ENCODE data around the gene GRIN2D.
"Not testable (repeated sequence)": the region's sequence is repeated elsewhere in the genome, so short reads cannot be mapped to it uniquely, and the experiment has no call there.

The GRIN2D gene

DNA sequence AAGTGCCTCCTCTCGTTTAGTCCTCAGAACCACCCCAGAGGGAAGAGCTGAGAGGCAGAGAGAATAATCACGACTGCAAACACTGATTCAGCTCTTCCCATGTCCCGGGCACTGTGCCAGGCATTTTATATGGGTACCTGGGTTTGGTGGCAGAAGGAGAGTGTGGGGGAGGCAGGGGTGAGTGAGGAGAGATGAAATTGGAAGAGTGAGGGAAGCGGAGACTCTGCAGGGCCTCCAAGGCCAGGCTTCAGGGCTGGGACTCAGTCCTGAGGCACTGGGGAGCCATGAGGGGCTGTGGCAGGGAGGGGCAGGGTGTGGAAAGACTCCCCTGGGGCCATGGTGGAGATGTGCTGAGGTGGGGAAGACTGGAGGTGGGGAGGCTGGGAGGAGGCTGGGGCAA, 20.6 kb upstream of the GRIN2D start:
- DNase-seq: no peak

DNA sequence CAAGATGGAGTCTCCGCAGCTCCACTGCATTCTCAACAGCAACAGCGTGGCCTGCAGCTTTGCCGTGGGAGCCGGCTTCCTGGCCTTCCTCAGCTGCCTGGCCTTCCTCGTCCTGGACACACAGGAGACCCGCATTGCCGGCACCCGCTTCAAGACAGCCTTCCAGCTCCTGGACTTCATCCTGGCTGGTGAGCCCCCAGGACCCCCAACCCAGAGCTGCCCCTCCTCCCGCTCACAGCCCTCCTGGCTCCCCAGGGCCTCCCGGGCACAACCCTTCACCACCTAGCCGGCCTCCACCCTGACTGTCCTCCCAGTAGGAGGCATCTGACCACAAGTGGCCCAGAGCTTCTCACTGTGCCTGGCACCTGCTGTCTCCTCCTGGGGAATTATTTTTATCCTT, 19.9 kb upstream of the GRIN2D start:
- no peak for DNase-seq

DNA sequence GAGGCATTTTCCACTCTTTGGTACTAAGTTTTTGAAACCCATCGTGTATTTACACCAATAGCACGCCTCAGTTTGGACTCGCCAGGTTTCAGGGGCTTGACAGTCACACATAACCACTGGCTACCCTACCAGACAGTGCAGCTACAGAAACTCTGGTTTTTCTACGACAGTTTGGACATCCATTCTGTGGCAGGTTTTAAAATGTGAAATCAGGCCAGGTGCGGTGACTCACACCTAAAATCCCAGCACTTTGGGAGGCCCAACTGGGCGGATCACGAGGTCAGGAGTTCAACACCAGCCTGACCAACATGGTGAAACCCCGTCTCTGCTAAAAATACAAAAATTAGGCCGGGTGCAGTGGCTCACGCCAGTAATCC, 15.3 kb upstream of the GRIN2D start:
- DNase-seq: no peak

- DNase-seq: no peak
Measured at GRCh38 chr19:48379058-48379457, 14.4 kb upstream of the GRIN2D start.

DNA sequence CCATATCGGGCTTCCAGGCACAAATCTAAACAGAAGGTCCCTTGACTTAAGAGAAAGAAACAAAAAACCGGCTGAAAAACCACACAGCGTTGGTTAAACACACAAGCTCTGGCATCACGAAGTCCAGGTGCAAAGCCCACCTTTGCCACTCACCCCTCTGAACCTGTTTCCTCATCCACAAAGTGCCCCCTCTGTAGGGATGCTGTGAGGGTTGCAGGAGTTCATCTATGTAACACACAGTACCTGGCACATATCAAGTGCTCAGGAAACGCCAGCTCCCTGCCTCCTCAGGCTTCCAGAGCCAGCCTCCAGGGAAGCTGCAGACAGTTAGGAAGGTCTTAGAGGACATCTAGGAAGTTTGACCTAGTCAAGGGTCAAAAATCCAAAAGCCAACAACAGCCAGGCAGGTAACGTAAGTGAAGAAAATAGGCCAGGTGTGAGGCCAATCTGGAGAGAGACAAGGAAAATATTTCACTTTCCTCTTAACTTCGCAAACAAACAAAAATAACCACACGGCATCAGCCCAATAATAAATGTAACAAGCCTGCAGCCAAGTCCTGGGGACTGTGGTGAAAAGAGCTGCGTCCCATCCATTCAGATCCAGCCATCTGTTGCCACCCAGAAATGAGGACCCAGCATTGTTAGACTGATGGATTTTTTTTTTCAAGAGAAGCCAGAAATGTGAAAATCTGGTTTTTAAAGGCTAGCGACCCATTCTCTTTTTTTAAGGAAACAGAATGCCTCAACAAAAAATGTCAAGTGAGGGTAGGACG, 12.1 kb upstream of the GRIN2D start:
- DNase-seq: no peak

GRCh38 chr19:48382286-48382685, 11.2 kb upstream of the GRIN2D start:
- DNase-seq: no peak

DNA sequence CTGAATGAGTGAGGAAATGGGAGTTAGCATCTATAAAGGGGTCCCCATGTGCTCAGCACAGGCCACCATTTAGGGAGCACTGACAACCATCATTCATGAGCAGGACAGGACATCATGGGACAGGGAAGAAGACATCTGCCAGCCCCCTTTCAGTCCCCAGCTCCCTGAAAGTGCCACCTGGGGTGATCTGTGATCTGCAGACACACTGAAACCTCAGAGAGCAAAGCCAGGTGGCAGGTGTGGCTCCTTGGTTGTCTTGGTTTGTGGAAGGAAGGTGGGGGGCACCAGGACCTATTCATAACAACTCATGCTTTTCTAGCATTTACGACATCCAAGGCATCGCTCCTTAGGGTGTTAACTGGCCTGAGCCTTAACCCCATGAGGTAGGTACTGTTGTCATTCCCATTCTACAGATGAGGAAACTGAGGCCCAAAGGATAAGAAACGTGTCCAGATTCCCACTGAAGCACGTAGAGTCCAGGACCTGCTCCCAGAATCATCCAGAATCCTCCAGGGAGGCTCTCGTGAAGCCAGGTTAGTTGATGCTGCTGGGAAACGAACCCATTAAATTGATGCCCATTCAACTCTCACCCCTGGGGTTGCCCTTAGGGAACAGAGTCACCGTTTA, 7.9 kb upstream of the GRIN2D start:
- DNase-seq: no peak

GRCh38 chr19:48386981-48387380, 6.5 kb upstream of the GRIN2D start:
- no peak for DNase-seq

DNA sequence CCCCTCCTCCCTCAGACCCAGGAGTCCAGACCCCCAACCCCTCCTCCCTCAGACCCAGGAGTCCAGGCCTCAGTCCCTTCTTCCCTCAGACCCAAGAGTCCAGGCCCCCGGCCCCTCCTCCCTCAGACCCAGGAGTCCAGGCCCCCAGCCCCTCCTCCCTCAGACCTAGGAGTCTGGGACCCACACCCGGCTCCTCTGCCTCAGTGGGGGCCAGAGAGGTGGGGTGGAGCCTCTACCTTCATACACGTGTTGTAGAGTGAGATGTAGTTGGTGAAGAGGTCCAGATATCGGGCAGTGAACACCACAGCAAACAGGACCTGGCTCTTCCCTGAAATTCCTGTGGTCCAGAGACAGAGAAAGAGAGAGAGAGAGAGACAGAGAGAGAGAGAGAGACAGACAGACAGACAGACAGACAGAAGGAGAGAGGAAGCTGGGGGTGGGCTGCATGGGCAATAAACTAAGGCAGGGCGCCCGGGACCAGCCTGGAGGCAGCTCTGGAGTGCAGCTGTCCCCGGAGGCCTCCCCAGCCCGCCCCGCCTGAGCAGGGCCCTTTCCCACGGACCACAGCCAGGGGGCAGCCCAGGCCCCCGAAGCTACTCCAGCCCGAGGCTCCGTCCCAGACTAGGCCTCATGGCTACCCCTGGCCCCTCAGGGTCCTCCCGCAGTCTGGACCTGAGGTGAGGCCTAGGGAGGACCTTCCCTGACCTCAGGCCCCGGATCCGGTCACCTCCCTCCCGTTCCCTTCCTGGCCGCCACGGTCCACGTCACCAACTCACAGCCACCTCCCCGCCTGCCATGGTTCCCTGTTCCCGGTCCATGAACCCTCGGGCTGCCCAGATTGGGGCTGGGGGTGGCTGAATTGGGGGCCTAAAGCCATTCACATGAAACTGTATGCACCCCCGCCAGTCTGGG, 3.0 kb upstream of the GRIN2D start:
- peak; percentile 67 for DNase-seq

GRCh38 chr19:48391100-48392005, 2.1 kb upstream of the GRIN2D start, which contains the start of gene KDELR1:
TSS of gene KDELR1 (minus strand) at chr19:48391551. CDS start at chr19:48391358, 193 bp downstream.
- DNase-seq: peak; percentile 70

DNA sequence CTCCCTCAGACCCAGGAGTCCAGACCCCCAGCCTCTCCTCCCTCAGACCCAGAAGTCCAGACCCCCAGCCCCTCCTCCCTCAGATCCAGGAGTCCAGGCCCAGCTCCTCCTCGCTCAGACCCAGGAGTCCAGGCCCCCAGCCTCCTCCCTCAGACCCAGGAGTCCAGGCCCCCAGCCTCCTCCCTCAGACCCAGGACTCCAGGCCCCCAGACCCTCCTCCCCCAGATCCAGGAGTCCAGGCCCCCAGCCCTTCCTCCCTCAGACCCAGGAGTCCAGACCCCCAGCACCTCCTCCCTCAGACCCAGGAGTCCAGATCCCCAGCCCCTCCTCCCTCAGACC, 1.5 kb upstream of the GRIN2D start:
- not testable (repeated sequence) for DNase-seq

- no peak for DNase-seq
Measured at GRCh38 chr19:48392860-48393558, 459 bp upstream of the GRIN2D start.

DNA sequence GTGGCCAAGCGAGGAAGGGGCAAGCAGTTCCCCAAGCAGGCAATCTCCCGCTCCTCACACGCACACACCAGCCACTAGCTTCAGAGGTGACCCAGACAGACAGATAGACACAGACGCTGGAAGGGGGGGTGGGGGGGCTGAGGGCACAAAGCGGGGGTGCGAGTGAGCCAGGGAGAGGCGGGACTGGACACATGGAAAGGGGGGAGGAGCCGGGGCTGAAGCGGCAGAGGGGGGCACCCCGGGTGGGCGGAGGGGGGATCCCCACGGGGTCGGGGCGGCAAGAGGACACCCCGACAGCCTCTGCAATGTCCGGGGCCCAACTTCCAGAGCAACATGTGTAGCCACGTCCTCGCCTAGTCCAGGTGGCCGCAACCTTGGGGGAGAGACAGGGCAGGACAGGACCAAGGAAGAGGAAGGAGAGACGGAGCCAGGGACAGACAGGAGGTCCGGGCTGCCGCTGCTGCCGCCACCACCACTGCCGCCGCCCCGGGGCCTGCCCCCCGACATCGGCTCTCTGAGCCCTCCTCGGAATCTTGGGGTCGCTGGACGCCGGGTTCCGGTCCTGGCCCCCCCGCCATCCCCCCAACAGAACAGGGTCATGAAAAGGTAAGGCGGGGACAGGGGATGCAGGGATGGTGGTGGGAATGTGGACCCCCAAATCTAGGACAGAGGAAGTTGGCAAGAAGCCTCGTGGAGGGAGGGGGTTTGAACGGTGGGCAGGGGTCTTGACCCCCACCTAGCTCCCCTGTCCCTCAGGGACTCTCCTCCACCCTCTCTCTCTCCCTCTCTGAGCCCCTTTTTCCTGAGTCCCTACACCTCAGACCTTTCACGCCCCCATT, 1.1 kb downstream of the GRIN2D start:
- DNase-seq: no peak

GRCh38 chr19:48395170-48395455, 1.6 kb downstream of the GRIN2D start:
- DNase-seq: no peak

GRCh38 chr19:48395499-48395898, 2.0 kb downstream of the GRIN2D start:
- DNase-seq: no peak

DNA sequence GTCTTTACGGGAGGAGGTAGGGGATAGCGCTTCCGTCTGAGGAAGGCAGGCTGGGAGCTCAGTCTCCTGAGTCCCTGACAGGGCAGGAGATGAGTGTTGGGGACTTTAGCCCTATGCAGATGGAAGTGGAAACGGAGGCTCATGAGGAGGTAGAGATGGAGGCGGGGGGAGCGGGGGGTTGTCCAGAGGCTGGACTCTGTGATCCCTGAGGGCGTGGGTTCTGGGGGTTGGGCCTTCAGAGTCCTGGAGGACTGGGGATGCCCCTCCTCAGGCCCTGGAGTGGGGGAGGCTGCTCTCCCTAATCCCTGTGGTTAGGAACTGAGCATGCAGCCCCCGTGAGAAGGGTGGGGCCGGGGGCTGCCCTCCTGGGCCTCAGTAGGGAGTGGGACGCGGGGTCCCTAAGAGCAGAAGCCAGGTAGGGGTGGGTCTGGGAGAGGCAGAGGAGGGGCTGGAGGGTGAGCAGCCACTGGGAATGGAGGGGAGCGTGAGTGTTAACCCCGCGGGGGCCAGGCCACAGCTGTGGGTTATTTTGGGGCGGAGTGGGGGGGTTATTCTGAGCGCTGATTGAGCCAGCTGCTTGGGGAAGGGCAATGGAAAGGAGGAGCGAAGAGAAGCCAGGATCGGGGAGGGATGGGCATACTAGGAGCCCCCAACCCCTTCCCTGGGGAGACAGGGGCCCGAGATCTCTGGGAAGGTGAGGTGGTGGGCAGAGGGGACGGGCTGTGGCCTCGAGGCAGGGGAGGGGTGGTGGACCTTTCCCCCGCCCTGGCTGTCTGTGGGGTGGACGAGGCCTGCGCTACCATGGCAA, 2.8 kb downstream of the GRIN2D start:
- DNase-seq: no peak

DNA sequence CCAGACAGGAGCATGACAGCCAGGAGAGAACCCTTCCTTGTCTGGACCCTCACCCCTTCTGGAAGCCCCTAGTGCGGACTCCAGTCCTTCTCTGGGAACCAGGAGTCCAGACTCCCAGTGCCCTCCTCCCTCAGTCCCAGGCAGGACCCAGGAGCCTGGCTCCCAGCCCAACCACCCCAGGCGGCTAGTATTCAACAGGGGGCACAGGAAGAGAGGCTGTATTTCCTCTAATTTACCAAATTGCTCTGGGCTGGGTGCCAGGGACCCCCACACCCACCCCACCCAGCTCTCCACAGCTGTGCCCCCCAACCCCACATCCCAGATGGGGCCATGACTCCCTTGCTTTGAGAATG, 3.3 kb downstream of the GRIN2D start:
- no peak for DNase-seq

- no peak for DNase-seq
Measured at GRCh38 chr19:48397263-48398101, 4.0 kb downstream of the GRIN2D start.

DNA sequence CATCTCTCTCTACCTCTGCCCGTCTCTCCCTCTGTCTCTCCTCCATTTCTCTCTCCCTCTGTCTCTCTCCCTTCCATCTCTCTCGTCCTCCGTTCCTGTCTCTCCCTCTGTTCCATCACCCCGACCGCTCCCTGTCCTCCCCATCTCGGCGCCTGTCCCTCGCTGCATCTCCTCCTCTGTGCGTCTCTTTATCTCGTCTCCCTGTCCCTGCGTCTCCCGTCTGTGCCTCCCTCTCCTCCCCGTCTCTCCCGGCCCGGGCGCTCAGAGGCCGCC, 4.6 kb downstream of the GRIN2D start:
- no peak for DNase-seq

Data from CD4-positive, alpha-beta T cell treated with Interleukin-21 for 1 hour (primary cell).